Fibroblast of skin of right quadriceps (primary cell): ENCODE results near the gene SLC32A1.

Source experiments
- DNase-seq: peaks from one replicate; pipeline ENCODE4 v3.0.0-alpha.2; 2013

The SLC32A1 gene

DNA sequence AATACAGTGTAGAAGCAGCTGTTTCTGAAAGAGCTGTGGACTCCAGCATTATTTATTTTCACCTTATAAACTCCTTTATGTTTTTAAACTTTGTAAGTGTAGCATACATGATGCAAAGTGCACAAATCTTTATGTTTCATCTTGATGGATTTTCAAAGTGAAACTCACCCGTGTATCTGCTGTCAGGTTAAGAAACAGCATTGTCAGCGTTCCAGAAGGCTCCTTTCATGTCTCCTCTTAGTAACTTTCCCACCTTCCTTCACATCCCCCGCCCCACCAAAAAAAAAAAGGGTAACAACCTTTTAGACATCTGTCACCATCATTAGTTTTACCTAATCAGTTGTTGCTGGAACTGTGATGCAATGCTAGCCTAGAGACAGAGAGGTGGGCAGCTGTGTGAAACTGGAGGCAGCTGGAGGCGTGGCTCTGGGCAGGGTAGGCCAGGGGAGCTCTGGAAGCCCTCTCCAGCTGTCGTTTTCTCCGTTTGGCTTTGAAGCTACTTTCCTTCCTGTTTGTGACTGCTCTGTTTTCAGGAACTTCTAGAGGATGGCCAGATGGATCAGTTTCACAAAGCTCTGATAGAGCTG lies 31.1 kb downstream of the SLC32A1 start:
- DNase-seq, result no peak

DNA sequence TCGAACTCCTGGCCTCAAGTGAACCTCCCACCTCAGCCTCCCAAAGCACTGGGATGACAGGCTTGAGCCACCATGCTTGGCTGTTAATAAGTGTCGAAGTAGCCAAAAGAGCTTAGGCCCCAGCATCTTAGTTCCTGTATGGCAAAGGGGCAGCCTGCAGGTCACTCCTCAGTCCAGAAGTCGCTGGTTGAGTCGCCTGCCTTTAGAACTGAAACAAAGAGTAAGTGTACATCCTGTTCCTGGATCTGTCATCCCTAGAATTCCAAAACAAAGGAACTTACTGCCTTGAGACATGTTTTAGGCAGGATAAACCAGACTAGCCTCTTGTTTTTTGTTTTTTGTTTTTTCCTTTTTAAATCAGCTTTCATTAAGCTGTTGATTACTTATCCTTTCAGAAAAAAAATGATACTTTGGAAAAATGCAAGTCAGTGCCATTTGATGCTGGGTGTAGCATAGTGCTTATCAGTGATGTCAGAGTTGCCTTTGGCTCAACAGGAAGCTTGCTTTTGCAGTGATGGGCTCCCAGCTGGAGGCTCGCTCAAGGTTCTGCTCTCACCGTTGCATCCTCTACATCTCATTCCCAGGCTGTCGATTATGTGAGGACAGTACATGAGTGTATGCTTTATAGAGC lies 33.0 kb downstream of the SLC32A1 start:
- DNase-seq, result no peak

DNA sequence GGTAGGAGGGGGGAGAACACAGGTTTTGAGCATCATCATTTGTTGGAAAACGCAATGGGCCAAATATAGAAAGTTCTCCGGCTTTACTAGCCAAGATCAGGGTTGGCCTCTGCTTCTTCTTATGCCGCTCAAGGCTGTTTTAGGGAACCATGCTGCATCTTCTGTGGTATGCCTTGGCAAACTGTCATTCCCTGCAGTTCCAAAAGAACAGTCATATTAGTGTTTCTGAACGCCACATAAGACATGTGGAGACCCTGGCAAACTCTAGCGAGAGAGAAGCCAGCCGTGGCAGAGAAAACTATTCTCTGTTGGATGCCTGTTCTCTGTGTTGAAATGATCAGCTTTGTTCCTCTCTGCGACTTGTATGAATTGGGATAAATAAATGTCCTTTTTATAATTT lies 34.8 kb downstream of the SLC32A1 start:
- no peak for DNase-seq

DNA sequence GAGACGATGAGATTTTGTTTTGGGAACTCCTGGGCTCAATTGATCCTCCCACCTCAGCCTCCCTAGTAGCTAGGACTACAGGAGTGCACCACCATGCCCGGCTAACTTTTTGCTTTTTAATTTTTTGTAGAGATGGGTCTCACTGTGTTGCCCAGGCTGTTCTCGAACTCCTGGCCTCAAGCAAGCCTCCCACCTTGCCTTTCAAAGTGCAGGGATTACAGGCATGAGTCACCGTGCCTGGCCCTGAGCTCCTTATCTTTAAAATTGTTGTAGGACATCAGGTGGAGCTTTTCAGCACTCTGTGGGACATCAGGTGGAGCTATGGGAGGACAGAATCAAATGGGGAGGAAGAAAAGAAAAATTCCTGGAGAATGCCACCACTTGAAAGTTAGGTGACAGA lies 36.7 kb downstream of the SLC32A1 start:
- DNase-seq, result no peak

DNA sequence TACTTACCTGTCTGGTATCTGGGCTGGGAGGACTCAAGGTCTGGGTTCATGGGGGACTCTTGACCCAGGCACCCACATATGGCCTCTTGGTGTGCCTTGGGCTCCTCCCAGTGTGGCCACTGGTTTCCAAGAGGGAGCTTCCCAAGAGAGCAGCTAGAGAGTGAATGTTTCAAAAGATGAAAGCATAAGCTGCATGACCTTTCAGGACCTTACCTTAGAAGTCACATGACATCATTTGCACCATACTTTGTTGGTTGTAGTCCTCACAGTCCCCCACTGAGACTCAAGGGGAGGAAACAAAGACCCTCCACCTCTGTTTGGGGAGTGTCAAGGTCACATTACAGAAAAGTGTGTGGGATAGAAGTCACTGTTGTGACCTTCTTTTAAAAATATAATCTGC lies 37.9 kb downstream of the SLC32A1 start:
- DNase-seq, result no peak

DNA sequence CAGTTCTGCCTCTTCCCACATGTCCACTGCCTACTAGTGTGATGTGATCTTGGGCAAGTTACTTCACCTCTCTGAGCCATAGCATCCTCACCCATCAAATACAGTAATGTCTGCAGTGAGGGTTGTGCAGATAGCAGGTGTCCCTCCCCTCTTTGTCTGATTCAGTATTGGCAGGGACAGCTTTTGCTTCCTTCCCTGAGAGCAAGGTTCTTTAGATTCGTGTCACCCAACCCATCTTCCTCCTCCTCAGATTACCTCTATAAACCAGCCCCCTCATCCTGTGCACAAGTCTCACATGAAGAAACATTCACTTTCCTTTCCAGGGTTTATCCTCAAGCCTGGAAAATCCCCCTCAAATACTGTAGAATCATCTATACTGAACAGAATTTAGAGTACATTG lies 39.3 kb downstream of the SLC32A1 start:
- no peak for DNase-seq

DNA sequence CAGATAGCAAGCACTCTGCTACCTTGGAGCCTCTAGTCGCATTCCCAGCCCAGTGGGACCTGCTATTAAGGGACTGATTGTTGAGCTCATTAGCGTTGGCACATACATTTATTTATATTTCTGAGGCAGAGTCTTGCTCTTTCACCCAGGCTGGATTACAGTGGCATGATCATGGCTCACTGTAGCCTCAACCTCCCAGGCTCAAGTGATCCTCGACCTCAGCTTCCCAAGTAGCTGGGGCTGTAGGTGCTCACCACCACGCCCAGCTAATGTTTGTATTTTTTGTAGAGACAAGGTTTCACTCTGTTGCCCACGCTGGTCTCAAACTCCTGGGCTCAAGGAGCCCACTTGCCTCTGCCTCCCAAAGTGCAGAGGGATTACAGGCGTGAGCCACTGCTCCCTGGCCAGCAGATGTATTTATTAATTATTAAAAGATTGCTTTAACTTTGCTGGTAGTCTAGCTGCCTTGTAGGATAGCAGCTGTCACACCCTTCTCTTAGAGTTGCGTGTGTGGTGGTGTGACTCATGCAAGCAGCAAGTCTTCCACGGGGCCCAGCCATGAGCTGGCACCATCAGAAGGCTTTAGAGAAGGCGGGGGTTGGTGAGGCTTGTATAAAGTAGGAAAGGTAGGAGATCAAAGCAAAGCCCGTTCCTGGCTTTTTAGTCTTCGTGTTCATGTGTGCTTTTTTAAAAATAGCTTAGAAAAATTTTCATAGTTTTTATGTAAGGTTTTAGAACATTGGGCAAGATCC lies 40.5 kb downstream of the SLC32A1 start:
- peak; percentile 80 for DNase-seq

DNA sequence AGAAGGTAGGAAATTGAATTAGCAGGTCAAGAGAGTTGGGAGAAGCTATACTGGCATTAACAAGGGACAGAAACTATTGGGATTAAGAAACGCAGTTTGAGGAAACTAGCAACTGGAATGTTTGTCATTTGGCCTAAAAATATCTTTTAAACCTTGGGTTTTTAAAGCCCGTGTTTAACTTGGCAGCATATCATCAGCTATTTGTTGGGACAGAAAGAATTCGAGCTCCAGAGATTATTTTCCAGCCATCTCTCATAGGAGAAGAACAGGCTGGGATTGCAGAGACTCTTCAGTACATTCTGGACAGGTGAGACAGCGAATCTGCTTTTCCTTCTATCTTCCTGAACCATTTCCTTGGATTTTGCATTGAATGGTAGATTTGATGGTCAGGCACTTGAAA lies 41.8 kb downstream of the SLC32A1 start:
- no peak for DNase-seq

DNA sequence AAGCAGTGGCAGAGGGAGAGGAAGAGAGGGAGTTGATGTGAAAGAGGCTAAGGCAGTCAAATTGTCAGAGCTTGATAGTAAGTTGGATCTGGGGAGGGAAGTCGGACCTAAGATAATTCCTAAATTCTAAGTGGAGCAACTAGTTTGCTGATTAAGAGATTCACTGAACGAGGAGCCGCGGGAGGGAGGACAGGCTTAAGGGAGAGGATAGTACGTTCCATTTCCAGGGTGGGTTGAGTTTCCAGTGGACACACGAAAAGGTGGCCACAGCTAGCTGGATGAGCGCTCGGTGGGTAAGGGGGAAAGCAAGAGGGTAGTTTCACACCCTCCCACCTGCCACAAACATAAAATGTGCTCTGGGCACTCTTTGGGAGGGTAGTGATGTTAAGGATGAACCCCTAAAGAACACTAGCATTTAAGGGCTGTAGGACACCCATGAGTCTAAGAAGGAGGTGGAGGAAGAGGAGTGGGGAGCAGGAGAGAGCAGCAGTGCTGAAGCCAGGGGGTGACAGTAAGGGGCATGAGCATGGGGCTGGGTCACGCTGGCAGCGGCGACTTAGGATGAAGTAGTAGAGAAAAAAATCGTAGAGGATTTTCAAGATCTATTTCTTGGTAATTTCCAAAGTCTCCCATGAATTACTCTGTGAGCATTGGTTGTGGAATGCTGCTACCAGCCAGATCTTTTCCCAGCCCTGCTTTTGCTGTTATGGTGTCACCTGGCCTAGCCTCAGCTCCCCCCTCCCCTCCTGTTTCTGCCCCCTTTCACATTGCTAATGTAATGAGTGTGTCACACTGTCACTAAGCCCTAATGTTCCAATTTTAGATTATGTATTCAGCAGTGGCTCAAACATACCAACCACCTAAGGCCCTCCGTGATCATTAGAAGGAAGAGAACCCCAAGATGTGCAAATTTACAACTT lies 45.4 kb downstream of the SLC32A1 start:
- no peak for DNase-seq

DNA sequence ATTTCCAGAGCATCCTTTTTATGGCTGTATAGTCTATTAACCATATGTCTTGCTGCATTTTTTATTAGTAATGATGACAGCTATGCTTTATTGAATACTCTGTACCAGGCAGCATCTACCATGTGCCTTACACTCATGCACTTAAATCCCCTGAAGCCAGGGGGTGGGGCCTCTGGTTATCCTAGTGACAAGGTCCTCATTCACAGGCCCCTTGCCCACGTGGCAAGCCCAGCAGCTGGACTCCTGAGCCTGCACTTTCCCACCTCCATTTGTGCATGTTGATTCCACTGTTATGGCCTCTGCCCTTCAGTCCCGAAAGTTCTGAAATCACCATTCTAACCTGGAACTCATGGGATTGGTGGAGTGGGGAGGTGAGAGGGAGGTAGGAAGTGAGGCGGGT lies 46.3 kb downstream of the SLC32A1 start:
- DNase-seq, result no peak

DNA sequence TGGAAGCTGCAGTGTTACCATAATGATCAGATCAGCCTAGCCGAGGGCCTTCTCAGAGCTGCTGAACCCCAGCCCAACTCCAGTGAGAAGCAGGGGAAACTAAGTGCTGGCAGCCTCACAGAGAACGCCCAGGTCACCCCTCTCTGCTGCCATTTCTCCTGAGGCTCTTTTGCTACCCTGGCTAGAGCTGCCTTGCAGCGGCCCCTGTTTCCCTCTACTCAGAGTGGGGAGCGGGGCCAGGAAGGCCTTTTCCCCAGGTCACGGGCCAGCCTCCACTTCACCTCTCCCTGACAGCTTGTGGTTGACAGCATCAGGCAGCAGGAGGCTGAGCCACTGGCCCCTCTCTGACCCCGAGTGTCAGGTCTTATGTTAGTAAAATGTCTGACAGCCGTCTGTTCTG lies 46.7 kb downstream of the SLC32A1 start:
- no peak for DNase-seq

DNA sequence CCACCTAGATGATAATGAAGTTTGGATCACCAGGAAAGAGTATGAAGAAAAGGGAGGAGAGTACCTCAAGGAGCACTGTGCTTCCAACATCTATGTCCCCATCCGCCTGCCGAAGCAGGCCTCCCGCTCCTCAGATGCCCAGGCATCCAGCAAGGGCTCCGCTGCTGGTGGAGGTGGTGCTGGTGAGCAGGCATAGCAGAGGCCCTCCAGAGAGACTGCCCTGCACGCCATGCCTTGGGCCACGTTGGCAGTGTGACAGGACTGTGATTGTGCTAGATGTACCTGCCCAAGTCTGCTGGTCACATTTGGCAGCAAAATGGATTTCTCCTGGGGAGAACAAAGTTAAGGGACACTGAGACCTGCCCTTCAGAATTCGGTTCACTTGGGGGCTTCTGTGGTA lies 47.3 kb downstream of the SLC32A1 start:
- no peak for DNase-seq

DNA sequence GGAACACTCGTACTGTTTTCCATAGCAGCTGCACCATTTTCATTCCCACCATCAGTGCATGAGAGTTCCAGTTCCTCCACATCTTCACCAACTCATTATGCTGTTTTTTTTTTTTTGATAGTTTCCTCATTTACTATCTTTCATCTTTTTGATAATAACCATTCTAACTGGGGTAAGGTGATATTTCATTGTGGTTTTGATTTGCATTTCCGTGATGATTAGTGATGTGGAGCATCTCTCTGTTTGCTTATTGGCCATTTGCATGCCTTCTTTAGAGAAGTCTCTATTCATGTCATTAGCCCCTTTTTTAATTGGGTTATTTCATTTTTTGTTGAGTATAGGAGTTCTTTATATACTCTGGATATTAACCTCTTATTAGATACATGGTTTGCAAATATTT lies 49.9 kb downstream of the SLC32A1 start:
- DNase-seq, result no peak

DNA sequence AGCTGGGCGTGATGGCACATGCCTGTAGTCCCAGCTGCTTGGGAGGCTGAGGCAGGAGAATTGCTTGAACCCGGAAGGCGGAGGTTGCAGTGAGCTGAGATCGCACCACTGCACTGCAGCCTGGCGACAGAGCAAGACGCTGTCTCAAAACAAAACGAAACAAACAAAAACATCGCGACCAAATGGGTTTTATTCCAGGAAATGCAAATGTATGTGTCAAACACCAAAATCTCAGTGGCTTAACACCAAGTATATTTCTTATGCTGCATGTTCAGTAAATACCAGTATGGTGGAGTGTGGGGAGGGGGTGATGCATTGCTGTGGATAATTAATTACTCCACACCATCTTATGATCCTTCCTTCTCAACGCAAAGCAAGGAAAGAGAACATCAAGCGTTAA lies 52.1 kb downstream of the SLC32A1 start:
- DNase-seq, result no peak
